Subcutaneous adipose tissue (tissue), 4 donors: ENCODE results near the gene CA14. TPM values are rescaled to one million over a fixed set of nuclear protein-coding genes. Genes with fewer than 3 reads are reported as not detected.

Source experiments
- total RNA-seq, 4 donors: library from RNA; depleted of rRNA; stranded (reverse); fragments of >200 nt; gene quantifications; one replicate each; pipeline ENCODE4 v1.1.0, GENCODE V29; 2016
- TF ChIP-seq, protein P1 (sequence below): fragments of 450-650 bp; IDR thresholded peaks from one replicate; pipeline ENCODE4 v1.5.1; 2016; ENCODE audit warnings: low read depth, mild to moderate bottlenecking, control low read depth, antibody characterized with exemption, moderate library complexity

Gene CA14
- total RNA-seq, 4 donors from 2014 or later: not detected

DNA sequence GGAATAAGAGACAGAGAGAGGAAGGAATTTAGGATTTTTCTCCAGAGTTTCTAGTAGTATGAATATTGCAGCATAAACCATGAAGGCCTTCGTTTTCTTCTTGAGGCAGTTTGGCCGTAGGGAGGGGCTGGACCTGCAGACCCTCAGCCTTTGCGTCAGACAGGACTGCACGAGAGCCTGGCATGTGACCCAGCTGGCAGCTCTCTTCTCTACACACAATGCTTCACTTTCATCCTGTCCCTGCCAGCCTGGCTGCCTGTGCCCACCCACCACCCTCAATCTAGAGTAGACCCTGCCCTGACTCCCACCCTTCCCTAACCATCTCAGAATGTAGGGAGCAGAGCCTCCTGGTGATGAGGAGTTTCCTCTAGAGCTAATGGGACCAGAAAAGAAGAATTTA lies 1.6 kb downstream of the CA14 start:
- TF ChIP-seq, protein P1, sequence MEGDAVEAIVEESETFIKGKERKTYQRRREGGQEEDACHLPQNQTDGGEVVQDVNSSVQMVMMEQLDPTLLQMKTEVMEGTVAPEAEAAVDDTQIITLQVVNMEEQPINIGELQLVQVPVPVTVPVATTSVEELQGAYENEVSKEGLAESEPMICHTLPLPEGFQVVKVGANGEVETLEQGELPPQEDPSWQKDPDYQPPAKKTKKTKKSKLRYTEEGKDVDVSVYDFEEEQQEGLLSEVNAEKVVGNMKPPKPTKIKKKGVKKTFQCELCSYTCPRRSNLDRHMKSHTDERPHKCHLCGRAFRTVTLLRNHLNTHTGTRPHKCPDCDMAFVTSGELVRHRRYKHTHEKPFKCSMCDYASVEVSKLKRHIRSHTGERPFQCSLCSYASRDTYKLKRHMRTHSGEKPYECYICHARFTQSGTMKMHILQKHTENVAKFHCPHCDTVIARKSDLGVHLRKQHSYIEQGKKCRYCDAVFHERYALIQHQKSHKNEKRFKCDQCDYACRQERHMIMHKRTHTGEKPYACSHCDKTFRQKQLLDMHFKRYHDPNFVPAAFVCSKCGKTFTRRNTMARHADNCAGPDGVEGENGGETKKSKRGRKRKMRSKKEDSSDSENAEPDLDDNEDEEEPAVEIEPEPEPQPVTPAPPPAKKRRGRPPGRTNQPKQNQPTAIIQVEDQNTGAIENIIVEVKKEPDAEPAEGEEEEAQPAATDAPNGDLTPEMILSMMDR: no peak

DNA sequence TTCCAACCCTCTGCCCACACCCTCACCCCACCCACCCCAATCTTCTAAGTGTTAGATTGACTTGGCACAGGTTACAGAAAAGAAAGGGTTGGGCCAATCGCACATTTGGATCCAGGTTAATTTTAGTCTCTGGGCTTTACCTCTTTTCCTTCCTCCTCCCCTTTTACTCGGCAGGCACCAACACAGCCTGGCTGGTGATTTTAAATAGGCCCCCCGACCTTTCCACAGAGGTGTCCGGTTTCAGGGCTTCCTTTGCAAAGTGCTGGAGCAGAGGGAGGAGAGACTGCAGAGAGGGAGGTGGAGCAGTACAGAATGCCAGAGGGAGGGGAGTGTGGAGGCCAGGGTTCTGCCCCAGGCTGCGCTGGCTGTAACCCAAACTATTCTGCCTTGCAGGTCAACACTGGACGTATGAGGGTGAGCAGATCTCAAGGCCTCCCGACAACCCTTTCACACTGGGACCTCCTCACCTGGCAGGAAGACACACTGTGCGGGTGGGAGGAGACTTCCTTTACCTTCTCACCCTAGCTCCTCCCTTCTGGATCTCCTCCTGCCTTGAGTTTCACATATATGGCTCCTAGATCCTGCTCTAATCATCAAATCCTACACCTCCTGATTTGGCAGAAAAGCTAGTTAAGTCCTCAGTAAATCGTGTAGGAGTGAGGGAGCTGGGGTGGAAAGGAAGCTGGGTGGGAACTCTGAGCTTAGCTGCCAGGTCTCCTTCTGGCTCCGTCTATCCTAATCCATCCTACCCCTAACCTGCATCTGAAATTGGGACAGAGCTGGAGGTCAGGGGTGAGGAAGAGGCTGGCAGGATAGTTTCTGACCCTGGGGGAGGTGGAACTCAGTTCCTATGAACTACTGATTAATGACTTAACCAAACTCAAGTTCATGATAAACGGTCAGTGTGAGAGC lies 2.4 kb downstream of the CA14 start:
- TF ChIP-seq, protein P1: no peak

DNA sequence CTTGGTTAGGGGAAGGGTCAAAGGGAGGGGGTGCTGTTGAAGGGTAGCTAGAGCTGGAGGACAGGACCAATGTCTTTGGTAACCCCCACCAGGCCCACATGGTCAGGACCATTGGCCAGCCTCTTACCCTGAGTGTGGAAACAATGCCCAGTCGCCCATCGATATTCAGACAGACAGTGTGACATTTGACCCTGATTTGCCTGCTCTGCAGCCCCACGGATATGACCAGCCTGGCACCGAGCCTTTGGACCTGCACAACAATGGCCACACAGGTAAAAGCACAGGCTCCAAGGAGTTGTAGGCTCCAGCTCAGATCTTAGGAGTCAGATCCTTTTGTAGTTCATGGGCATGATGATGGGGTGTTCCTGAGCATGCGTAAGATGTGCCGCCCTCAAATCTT lies 3.8 kb downstream of the CA14 start:
- TF ChIP-seq, protein P1: no peak

DNA sequence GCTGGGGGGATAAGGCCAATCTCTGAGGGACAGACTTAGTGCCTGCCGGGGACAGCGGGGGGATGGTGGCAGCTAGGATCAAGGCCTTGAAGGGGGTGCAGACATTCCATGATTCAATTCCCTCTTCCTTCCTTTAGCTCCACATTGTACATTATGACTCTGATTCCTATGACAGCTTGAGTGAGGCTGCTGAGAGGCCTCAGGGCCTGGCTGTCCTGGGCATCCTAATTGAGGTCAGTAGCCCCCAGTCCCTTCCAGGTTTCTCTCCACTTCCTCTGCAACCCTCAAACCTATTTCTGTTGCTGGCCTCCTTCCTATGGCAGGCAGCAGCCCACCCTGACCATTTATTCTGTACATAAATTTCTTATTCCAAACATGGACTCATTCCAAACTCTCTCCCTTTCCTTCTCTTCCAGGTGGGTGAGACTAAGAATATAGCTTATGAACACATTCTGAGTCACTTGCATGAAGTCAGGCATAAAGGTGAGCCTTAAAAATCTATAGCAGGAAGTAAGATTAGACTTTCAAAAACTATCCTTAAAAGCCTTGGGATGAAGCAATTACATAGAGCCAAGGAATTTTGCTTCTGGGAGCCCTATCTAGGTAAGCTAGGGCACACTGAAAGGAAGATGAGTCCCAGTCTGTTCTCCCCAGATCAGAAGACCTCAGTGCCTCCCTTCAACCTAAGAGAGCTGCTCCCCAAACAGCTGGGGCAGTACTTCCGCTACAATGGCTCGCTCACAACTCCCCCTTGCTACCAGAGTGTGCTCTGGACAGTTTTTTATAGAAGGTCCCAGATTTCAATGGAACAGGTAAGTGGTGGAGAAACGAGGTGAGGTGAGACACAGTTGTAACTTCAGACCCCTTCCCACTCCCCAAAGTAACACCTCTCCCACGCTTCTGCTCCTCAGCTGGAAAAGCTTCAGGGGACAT lies 5.1 kb downstream of the CA14 start:
- TF ChIP-seq, protein P1: no peak

DNA sequence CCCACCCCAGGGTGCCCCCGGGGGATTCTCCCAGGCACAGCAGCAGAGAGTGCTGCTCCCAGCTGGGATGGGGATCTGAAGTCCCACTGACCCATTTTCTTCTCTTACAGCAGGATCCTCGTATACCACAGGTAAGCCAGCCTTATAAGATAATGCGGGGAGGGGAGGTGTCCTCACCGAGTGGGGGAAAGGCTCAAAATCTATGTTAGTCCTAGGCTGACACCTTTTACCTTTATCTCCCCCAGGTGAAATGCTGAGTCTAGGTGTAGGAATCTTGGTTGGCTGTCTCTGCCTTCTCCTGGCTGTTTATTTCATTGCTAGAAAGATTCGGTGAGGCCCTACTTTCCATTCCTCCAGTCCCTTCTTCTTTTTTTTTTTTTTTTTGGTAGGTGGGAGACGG lies 6.0 kb downstream of the CA14 start:
- TF ChIP-seq, protein P1: no peak

DNA sequence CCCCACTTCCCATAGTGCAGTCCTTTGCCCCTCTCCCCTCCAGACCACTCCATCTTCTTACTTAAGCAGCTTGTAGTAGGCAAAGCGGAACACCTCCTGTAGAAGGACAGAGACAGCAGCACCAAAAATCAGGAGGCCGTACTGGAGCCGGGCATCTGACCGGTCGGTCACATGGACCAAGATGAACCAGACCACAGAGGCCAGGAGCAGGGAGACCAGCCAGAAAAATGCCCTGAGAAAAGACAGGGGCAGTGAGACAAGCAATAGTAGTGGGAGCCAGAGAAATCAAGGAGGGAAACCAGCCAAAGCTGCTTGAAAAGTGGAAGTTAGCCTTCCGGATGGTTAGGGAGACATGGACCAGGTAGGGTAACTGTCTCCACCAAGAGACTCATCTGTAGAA lies 10.3 kb downstream of the CA14 start:
- TF ChIP-seq, protein P1: no peak

DNA sequence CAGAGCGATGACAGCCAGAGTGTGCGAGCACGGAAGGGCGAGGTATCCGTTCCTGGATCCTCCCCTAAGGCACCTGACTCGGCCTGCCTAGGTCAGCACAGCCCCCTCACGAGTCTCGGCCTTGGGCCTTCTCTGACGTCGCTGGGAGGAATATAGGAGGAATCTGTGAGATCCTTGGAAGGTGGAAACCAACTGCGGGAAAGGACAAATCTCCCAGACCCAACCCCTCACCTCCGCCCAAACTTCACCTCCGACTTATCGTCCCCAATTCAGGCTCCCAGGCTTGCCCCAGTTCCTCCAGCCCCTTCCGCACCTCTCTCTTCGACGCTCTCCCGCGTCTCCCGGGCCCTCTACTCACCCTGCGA lies 10.7 kb downstream of the CA14 start:
- TF ChIP-seq, protein P1: no peak
